ENCODE measurements around the gene NSD1. TPM values are rescaled to one million over a fixed set of nuclear protein-coding genes. Genes with fewer than 3 reads are reported as not detected.

The NSD1 gene
- total RNA-seq, 1 experiment from 2014 or later: 58.8 TPM

GRCh38 chr5:177132136-177133095 is 1.2 kb upstream of the NSD1 start:
- H3K27ac ChIP-seq (ENCODE audit: low read depth, low read length): peak overlapping the region; percentile 86; the same call in 1 of the 2 replicates
- intact Hi-C loops (cut with micrococcal nuclease): no loop called here
- no TSS peak for BruUV-seq (replicated peaks)
- ChIA-PET POLR2A (no interaction called here), CTCF (no interaction called here), RAD21 (ENCODE audit: low non-redundant PET in 1 of 2, low total read pairs in 2 of 2, uncharacterized antibody in 2 of 2, unreplicated experiment in 2 of 2) (no interaction called here)
- no peak overlapping the region for H2AFZ ChIP-seq (ENCODE audit: low read depth, low read length, poor library complexity, severe bottlenecking)
- no peaks in the 10 kb centered on the region for H4K20me1 ChIP-seq (ENCODE audit: insufficient read depth)
- no peak overlapping the region for H3K4me2 ChIP-seq (ENCODE audit: low read length)
- ATAC-seq: no peak; the same call in 1 of the 2 replicates
- DNase-seq (ENCODE audit: low read depth, low spot score): no peak
- H3K36me3 ChIP-seq (ENCODE audit: control insufficient read depth in 1 of 2, insufficient read depth in 2 of 2, low read length in 2 of 2): peaks cover 0 to 22% of the 10 kb centered on the region in 2 experiments; a peak in 2 of 4 replicates
- no peaks in the 10 kb centered on the region for H3K9me3 ChIP-seq (ENCODE audit: control insufficient read depth in 1 of 2, insufficient read depth in 1 of 2, low read depth in 1 of 2, low read length in 2 of 2)
- H3K9ac ChIP-seq (ENCODE audit: low read length): peak overlapping the region; percentile 95; the same call in 1 of the 2 replicates
- TF ChIP-seq TCF7L2 (IDR thresholded peaks at IDR 0.05; ENCODE audit: borderline replicate concordance, extremely low read depth, insufficient read depth, insufficient read length): no peak
- no peak for TF ChIP-seq SP1 (IDR thresholded peaks at IDR 0.05; ENCODE audit: low read depth)
- no peak for TF ChIP-seq JUND (IDR thresholded peaks at IDR 0.05)
- no peak for TF ChIP-seq YY1 (IDR thresholded peaks at IDR 0.05; ENCODE audit: extremely low read depth, insufficient replicate concordance, low read depth, low read length)
- no peak for TF ChIP-seq FOSL1 (IDR thresholded peaks at IDR 0.05; ENCODE audit: low read depth)
- TF ChIP-seq MAX (IDR thresholded peaks at IDR 0.05): no peak
- no peak for TF ChIP-seq SRF (IDR thresholded peaks at IDR 0.05; ENCODE audit: low read depth)
- no peak for TF ChIP-seq RAD21 (IDR thresholded peaks at IDR 0.05; ENCODE audit: low read depth)
- TF ChIP-seq CBX3 (IDR thresholded peaks at IDR 0.05; ENCODE audit: low read depth): no peak
- no peak for TF ChIP-seq SIN3A (IDR thresholded peaks at IDR 0.05; ENCODE audit: low read depth)
- no peak for TF ChIP-seq REST (IDR thresholded peaks at IDR 0.05; ENCODE audit: low read depth)
- no peak for TF ChIP-seq EZH2phosphoT487 (IDR thresholded peaks at IDR 0.05; ENCODE audit: borderline replicate concordance)
- H3K79me2 ChIP-seq (ENCODE audit: insufficient read depth, low read length): peaks cover 30% of the 10 kb centered on the region
- peaks cover 7 to 26% of the 10 kb centered on the region in 2 experiments; a peak in 3 of 4 replicates for H3K4me1 ChIP-seq (ENCODE audit: control insufficient read depth in 1 of 2, insufficient read depth in 2 of 2, low read length in 2 of 2)
- no peaks in the 10 kb centered on the region for H3K9me2 ChIP-seq (ENCODE audit: insufficient read depth)
- no peaks in the 10 kb centered on the region for H3K27me3 ChIP-seq (ENCODE audit: insufficient read depth, low read length)
- no peak overlapping the region for H3K4me3 ChIP-seq (replicated peaks in 1 of 2; ENCODE audit: low read depth in 1 of 2, low read length in 2 of 2)

Data from HCT116 (cell line).